Memory B cell (primary cell): Measurements from ENCODE around the gene PPM1D.
"Not testable (repeated sequence)": the region's sequence is repeated elsewhere in the genome, so short reads cannot be mapped to it uniquely, and the experiment has no call there.

Source experiments
- ATAC-seq: fragments of 150-1000 bp; cut with Tn5 transposase; 2 replicates; pipeline ENCODE4 v1.10.0; 2021; ENCODE audit warnings: low read depth, mild to moderate bottlenecking, moderate library complexity
- DNase-seq, 2 donors: peaks; one replicate each; pipeline ENCODE4 v3.0.0; 2022; ENCODE audit warnings: low spot score in 2 of 2
- H3K27ac Mint-ChIP-seq: one replicate; pipeline ENCODE4 v1.8.0; 2022; ENCODE audit warnings: mild to moderate bottlenecking, moderate library complexity, mixed read lengths
- H3K27me3 Mint-ChIP-seq: one replicate; pipeline ENCODE4 v1.8.0; 2022; ENCODE audit warnings: mixed read lengths
- H3K36me3 Mint-ChIP-seq: one replicate; pipeline ENCODE4 v1.8.0; 2022; ENCODE audit warnings: mild to moderate bottlenecking, mixed read lengths
- H3K4me1 Mint-ChIP-seq: one replicate; pipeline ENCODE4 v1.8.0; 2022; ENCODE audit warnings: mixed read lengths
- H3K4me3 Mint-ChIP-seq: one replicate; pipeline ENCODE4 v1.8.0; 2022; ENCODE audit warnings: mild to moderate bottlenecking, moderate library complexity, mixed read lengths
- H3K9me3 Mint-ChIP-seq: one replicate; pipeline ENCODE4 v1.8.0; 2022; ENCODE audit warnings: mixed read lengths

PPM1D gene

DNA sequence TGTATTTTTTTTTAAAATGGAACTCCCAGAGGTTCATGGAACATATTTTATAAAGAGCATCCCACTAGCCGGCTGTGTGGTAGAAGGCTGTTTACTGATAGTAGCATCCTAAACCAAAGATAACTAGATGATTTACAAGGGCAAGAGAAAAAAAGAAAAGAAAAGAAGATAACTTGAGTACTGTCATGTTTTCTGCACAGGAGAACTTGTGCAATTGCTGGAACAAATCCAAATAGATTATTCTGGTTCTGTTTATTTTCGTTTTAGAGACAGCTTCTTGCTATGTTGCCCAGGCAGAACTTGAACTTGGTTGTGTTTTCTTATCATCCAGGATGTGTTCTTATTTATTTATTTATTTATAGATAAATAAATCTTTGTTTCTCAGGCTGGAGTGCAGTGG, 20.9 kb upstream of the PPM1D start:
- Mint-ChIP-seq H3K4me1 (peaks cover 3% of the 10 kb centered on the region), H3K36me3 (peaks cover 2% of the 10 kb centered on the region), H3K4me3 (no peak overlapping the region), H3K27me3 (no peaks in the 10 kb centered on the region), H3K27ac (no peak overlapping the region), H3K9me3 (peaks cover 5% of the 10 kb centered on the region)
- DNase-seq (no peak), ATAC-seq (no peak)

DNA sequence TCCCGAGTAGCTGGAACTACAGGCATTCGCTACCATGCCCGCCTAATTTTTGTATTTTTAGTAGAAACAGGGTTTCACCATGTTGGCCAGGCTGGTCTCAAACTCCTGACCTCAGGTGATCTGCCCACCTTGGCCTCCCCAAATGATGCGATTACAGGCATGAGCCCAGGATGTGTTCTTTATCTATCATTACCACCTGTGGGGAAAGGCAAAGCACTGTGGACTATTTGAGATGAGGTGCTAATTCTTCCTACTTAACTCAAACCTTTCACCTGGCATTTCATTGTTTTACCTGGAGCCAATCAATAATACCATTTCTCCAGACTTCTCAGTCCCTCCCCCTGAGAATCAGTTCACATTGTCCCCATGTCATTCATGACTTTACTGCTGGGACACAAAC, 20.4 kb upstream of the PPM1D start:
- peaks cover 2% of the 10 kb centered on the region for H3K36me3 Mint-ChIP-seq
- DNase-seq (no peak), ATAC-seq (no peak)
- peaks cover 5% of the 10 kb centered on the region for H3K9me3 Mint-ChIP-seq
- H3K4me1 Mint-ChIP-seq = peaks cover 3% of the 10 kb centered on the region
- no peak overlapping the region for H3K4me3 Mint-ChIP-seq
- no peak overlapping the region for H3K27ac Mint-ChIP-seq
- H3K27me3 Mint-ChIP-seq = no peaks in the 10 kb centered on the region

GRCh38 chr17:60583008-60583407, 17.0 kb upstream of the PPM1D start:
- Mint-ChIP-seq H3K4me1 (no peaks in the 10 kb centered on the region), H3K4me3 (no peak overlapping the region), H3K9me3 (no peaks in the 10 kb centered on the region), H3K36me3 (no peaks in the 10 kb centered on the region), H3K27me3 (no peaks in the 10 kb centered on the region), H3K27ac (no peak overlapping the region)
- ATAC-seq (no peak), DNase-seq (no peak)

- Mint-ChIP-seq H3K27ac (no peak overlapping the region), H3K9me3 (no peaks in the 10 kb centered on the region), H3K4me3 (no peak overlapping the region), H3K27me3 (peaks cover 2% of the 10 kb centered on the region), H3K36me3 (no peaks in the 10 kb centered on the region), H3K4me1 (no peaks in the 10 kb centered on the region)
- ATAC-seq (no peak), DNase-seq (no peak)
Measured at GRCh38 chr17:60585887-60586286, 14.1 kb upstream of the PPM1D start.

- no peak overlapping the region for H3K27ac Mint-ChIP-seq
- no peaks in the 10 kb centered on the region for H3K36me3 Mint-ChIP-seq
- H3K4me1 Mint-ChIP-seq = no peaks in the 10 kb centered on the region
- H3K27me3 Mint-ChIP-seq = peaks cover 2% of the 10 kb centered on the region
- no peak for ATAC-seq
- no peak overlapping the region for H3K4me3 Mint-ChIP-seq
- no peaks in the 10 kb centered on the region for H3K9me3 Mint-ChIP-seq
- DNase-seq = no peak
Measured at GRCh38 chr17:60586288-60586974, 13.6 kb upstream of the PPM1D start.

GRCh38 chr17:60590070-60590469, 9.9 kb upstream of the PPM1D start:
- Mint-ChIP-seq H3K36me3 (no peaks in the 10 kb centered on the region), H3K27me3 (peaks cover 2% of the 10 kb centered on the region), H3K4me3 (no peak overlapping the region), H3K27ac (no peak overlapping the region), H3K9me3 (no peaks in the 10 kb centered on the region), H3K4me1 (no peaks in the 10 kb centered on the region)
- no peak for DNase-seq
- no peak for ATAC-seq

GRCh38 chr17:60592750-60593149, 7.2 kb upstream of the PPM1D start:
- DNase-seq (no peak), ATAC-seq (no peak)
- Mint-ChIP-seq H3K4me3 (no peak overlapping the region), H3K4me1 (no peaks in the 10 kb centered on the region), H3K27me3 (peaks cover 2% of the 10 kb centered on the region), H3K27ac (no peak overlapping the region), H3K36me3 (no peaks in the 10 kb centered on the region), H3K9me3 (no peaks in the 10 kb centered on the region)

DNA sequence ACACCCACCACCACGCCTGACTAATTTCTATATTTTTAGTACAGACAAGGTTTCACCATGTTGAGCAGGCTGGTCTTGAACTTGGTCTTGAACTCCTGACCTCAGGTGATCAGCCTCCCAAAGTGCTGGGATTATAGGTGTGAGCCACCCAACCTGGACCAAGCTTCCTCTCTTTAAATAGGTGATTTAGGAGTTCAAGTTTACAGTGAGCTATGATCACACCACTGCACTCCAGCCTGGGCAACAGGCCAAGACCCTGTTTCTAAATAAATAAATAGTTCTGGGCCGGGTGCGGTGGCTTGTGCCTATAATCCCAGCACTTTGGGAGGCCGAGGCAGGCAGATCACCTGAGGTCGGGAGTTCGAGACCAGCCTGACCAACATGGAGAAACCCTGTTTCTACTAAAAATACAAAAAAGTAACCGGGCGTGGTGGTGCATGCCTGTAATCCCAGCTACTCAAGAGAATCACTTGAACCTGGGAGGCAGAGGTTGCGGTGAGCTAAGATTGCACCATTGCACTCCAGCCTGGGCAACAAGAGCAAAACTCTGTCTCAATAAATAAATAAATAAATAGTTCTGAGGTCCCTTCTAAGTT, 6.5 kb upstream of the PPM1D start:
- not testable (repeated sequence) for H3K4me3 Mint-ChIP-seq, DNase-seq, H3K4me1 Mint-ChIP-seq, H3K36me3 Mint-ChIP-seq, H3K9me3 Mint-ChIP-seq, ATAC-seq, H3K27ac Mint-ChIP-seq, H3K27me3 Mint-ChIP-seq

- not testable (repeated sequence) for ATAC-seq, H3K27ac Mint-ChIP-seq
Measured at GRCh38 chr17:60594170-60594569, 5.8 kb upstream of the PPM1D start.

DNA sequence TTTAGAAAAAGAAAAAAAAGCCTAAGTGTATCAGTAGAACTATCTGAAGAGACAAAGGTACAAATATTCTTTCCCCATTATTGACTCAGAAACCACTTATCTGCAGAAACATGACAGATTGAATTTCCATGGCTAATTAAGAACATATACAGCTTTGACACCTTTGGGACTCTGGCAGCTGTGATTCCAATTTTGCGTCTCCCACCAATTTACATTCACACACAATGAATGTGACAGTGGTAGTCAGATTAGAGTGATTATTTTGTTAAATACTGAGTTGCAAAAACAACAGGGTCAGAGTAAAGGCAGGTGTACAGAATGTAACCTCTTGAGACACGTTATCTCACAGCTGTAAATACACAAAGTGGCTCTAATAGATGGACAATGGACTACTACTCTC, 5.3 kb upstream of the PPM1D start:
- Mint-ChIP-seq H3K27ac (no peak overlapping the region), H3K9me3 (no peaks in the 10 kb centered on the region), H3K4me3 (no peak overlapping the region), H3K27me3 (no peaks in the 10 kb centered on the region), H3K36me3 (no peaks in the 10 kb centered on the region), H3K4me1 (peaks cover 12% of the 10 kb centered on the region)
- DNase-seq (no peak), ATAC-seq (no peak)

More at GRCh38 chr17:60594170-60594569, 5.8 kb upstream of the PPM1D start:
- DNase-seq, H3K9me3 Mint-ChIP-seq, H3K27me3 Mint-ChIP-seq, H3K4me1 Mint-ChIP-seq, H3K4me3 Mint-ChIP-seq, H3K36me3 Mint-ChIP-seq: not testable (repeated sequence)

DNA sequence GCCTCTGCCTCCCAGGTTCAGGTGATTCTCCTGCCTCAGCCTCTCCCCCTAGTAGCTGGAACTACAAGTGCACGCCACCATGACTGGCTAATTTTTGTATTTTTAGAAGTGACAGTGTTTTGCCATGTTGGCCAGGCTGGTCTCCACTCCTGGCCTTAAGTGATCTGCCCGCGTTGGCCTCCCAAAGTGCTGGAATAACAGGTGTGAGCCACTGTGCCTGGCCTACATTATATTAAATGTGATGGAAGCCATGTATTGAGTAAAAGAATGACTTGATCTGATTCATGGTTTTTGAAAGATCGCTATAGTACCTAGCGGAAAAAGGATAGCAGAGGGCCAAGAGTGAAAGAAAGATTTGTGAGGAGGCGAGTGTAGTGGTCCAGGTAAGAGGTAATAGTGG, 2.7 kb upstream of the PPM1D start:
- Mint-ChIP-seq H3K4me3 (no peak overlapping the region), H3K27ac (no peak overlapping the region), H3K9me3 (no peaks in the 10 kb centered on the region), H3K27me3 (no peaks in the 10 kb centered on the region), H3K36me3 (no peaks in the 10 kb centered on the region), H3K4me1 (peaks cover 18% of the 10 kb centered on the region)
- DNase-seq (no peak), ATAC-seq (no peak)

- Mint-ChIP-seq H3K4me3 (peak overlapping the region; percentile 40), H3K36me3 (no peaks in the 10 kb centered on the region), H3K27me3 (no peaks in the 10 kb centered on the region), H3K27ac (no peak overlapping the region), H3K9me3 (no peaks in the 10 kb centered on the region), H3K4me1 (peaks cover 22% of the 10 kb centered on the region)
- no peak for DNase-seq
- ATAC-seq = no peak
Measured at GRCh38 chr17:60598001-60598736, 1.8 kb upstream of the PPM1D start.

DNA sequence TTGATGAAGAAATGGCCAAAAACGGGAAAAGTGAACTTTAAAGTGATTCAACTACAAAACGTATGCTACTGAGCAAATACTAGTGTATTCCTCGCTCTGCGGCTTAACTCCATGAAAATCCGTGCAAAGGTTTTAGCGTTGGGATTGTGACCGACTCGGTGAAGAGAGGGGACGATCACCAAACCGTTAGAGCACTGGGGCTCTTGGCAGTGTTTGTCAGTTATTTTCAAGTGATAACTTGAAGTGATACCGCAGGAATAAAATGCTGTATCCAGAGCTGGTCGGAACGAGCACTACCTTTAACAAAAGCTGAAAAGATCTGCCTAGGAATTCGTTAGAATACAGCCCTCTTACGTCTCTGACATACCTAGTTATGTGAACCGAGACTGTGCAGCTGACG, 773 bp upstream of the PPM1D start:
- ATAC-seq = peak; percentile 3
- Mint-ChIP-seq H3K4me3 (peak overlapping the region; percentile 98), H3K27ac (peak overlapping the region; percentile 97), H3K4me1 (peaks cover 25% of the 10 kb centered on the region), H3K27me3 (no peaks in the 10 kb centered on the region), H3K9me3 (no peaks in the 10 kb centered on the region), H3K36me3 (no peaks in the 10 kb centered on the region)
- peak in 1 of 2 donors; percentile 1 for DNase-seq

- peak; percentile 14 for ATAC-seq
- H3K4me1 Mint-ChIP-seq = peaks cover 29% of the 10 kb centered on the region
Measured at GRCh38 chr17:60600490-60601446, 775 bp downstream of the PPM1D start.

More at GRCh38 chr17:60600490-60601446, 775 bp downstream of the PPM1D start:
- Mint-ChIP-seq H3K4me3 (peak overlapping the region; percentile 98), H3K36me3 (no peaks in the 10 kb centered on the region), H3K27ac (peak overlapping the region; percentile 97), H3K9me3 (no peaks in the 10 kb centered on the region), H3K27me3 (no peaks in the 10 kb centered on the region)
- peak; percentile 41 to 44 for DNase-seq
